H1 (cell line): ENCODE results near the gene TIMP3. TPM values are rescaled to one million over a fixed set of nuclear protein-coding genes. Genes with fewer than 3 reads are reported as not detected.

Experiments used
- CTCF ChIA-PET: fragments of 300-600 bp; sonication (Branson Sonifier 250); formaldehyde crosslinking; loops from one replicate; lab custom pipeline; 2021; ENCODE audit not compliant: partially characterized antibody; lab: Charles Lee
- POLR2A ChIA-PET: fragments of 300-600 bp; sonication (Branson Sonifier 250); formaldehyde crosslinking; loops from one replicate; lab custom pipeline; 2021; ENCODE audit warnings: inconsistent platforms; ENCODE audit not compliant: partially characterized antibody; lab: Charles Lee
- DNase-seq, 2 experiments: peaks; one replicate each; pipeline versions ENCODE4 v3.0.0 to v3.0.0-alpha.2; 2010 to 2022; ENCODE audit warnings: low spot score in 2 of 2, low read depth in 1 of 2, mixed read lengths in 1 of 2
- FAIRE-seq: peaks from 2 replicates; lab custom pipeline; 2011; peaks lifted over from hg19 to GRCh38; lab: Jason Lieb, UNC
- H2AFZ ChIP-seq: 2 replicates; pipeline ENCODE4 v1.8.1; 2012; ENCODE audit warnings: low read length, inconsistent platforms
- H2AK5ac ChIP-seq: 2 replicates; pipeline ENCODE4 v1.6.1; 2013; ENCODE audit warnings: low read depth, low read length
- H2BK120ac ChIP-seq: replicated peaks from 2 replicates; pipeline ENCODE3; 2013; ENCODE audit warnings: low read depth, low read length, inconsistent platforms
- H2BK12ac ChIP-seq: 2 replicates; pipeline ENCODE4 v1.6.1; 2013; ENCODE audit warnings: low read depth, low read length
- H2BK15ac ChIP-seq: 2 replicates; pipeline ENCODE4 v1.6.1; 2013; ENCODE audit warnings: low read length
- H2BK20ac ChIP-seq: 2 replicates; pipeline ENCODE4 v1.6.1; 2013; ENCODE audit warnings: low read length
- H2BK5ac ChIP-seq: 2 replicates; pipeline ENCODE4 v1.6.1; 2013; ENCODE audit warnings: low read depth, low read length
- H3K14ac ChIP-seq: 2 replicates; pipeline ENCODE4 v1.6.1; 2013; ENCODE audit warnings: inconsistent platforms; ENCODE audit not compliant: insufficient read length
- H3K18ac ChIP-seq: 2 replicates; pipeline ENCODE4 v1.6.1; 2013; ENCODE audit warnings: low read length; ENCODE audit errors: extremely low read depth
- H3K23ac ChIP-seq: 2 replicates; pipeline ENCODE4 v1.6.1; 2013; ENCODE audit warnings: inconsistent platforms; ENCODE audit not compliant: insufficient read length
- H3K23me2 ChIP-seq: 2 replicates; pipeline ENCODE4 v1.6.1; 2013; ENCODE audit warnings: low read depth, low read length
- H3K27ac ChIP-seq: 2 replicates; pipeline ENCODE4 v1.6.1; 2011; ENCODE audit warnings: low read depth, low read length, inconsistent platforms
- H3K27me3 ChIP-seq, 4 experiments: replicated peaks in 1 of 4; 1 replicate in 1 of 4; 2 replicates in 3 of 4; pipeline versions ENCODE4 v1.6.1 to v1.8.1; 2011 to 2013; ENCODE audit warnings: low read length in 3 of 4, mild to moderate bottlenecking in 3 of 4, inconsistent platforms in 2 of 4, mixed read lengths in 2 of 4, moderate library complexity in 1 of 4; ENCODE audit not compliant: control insufficient read depth in 3 of 4, insufficient read depth in 3 of 4; ENCODE audit errors: extremely low read depth in 1 of 4
- H3K36me3 ChIP-seq, 4 experiments: 2 replicates each; pipeline versions ENCODE4 v1.6.1 to v1.8.1; 2011 to 2013; ENCODE audit warnings: mild to moderate bottlenecking in 4 of 4, low read length in 3 of 4, moderate library complexity in 2 of 4, control low read depth in 1 of 4, inconsistent platforms in 1 of 4; ENCODE audit not compliant: insufficient read depth in 4 of 4, control insufficient read depth in 2 of 4
- H3K4ac ChIP-seq: replicated peaks from 2 replicates; pipeline ENCODE3; 2013; ENCODE audit warnings: low read length, low read depth, mixed read lengths, inconsistent platforms; ENCODE audit not compliant: insufficient read length
- H3K4me1 ChIP-seq, 4 experiments: replicated peaks in 1 of 4; 1 replicate in 1 of 4; 2 replicates in 3 of 4; pipeline versions ENCODE4 v1.6.1 to v1.8.1; 2011 to 2013; ENCODE audit warnings: low read length in 3 of 4, inconsistent platforms in 2 of 4, mixed read lengths in 1 of 4; ENCODE audit not compliant: insufficient read depth in 4 of 4, control insufficient read depth in 3 of 4
- H3K4me2 ChIP-seq, 2 experiments: 2 replicates each; pipeline versions ENCODE4 v1.6.1 to v1.8.1; 2011 to 2013; ENCODE audit warnings: low read depth in 2 of 2, low read length in 2 of 2, control low read depth in 1 of 2, inconsistent platforms in 1 of 2, mild to moderate bottlenecking in 1 of 2; ENCODE audit not compliant: insufficient read depth in 1 of 2
- H3K4me3 ChIP-seq, 4 experiments: fragments of 200-600, 300-600 bp in 1 of 4; sonication (generic), shearing (Covaris generic), sonication (Bioruptor Twin) in 1 of 4; 2 replicates each; pipeline versions ENCODE4 v1.5.1 to v1.8.1; 2011 to 2016; ENCODE audit warnings: low read length in 4 of 4, low read depth in 3 of 4, control low read depth in 2 of 4, inconsistent platforms in 2 of 4, mild to moderate bottlenecking in 2 of 4, mixed read lengths in 1 of 4, moderate library complexity in 1 of 4; ENCODE audit not compliant: insufficient read depth in 2 of 4; ENCODE audit errors: extremely low read depth in 1 of 4
- H3K56ac ChIP-seq: replicated peaks from 2 replicates; pipeline ENCODE3; 2013; ENCODE audit warnings: low read depth, mild to moderate bottlenecking, mixed read lengths, low read length, inconsistent platforms; ENCODE audit not compliant: insufficient read length
- H3K79me1 ChIP-seq: 2 replicates; pipeline ENCODE4 v1.6.1; 2013; ENCODE audit warnings: low read depth, low read length, control low read depth
- H3K79me2 ChIP-seq, 2 experiments: 2 replicates each; pipeline versions ENCODE4 v1.6.1 to v1.8.1; 2012 to 2013; ENCODE audit warnings: low read length in 2 of 2, mild to moderate bottlenecking in 2 of 2, inconsistent platforms in 1 of 2; ENCODE audit not compliant: insufficient read depth in 2 of 2, control insufficient read depth in 1 of 2
- H3K9ac ChIP-seq, 4 experiments: replicated peaks in 1 of 4; 1 replicate in 1 of 4; 2 replicates in 3 of 4; pipeline versions ENCODE4 v1.6.1 to v1.8.1; 2011 to 2013; ENCODE audit warnings: low read depth in 3 of 4, low read length in 3 of 4, control low read depth in 2 of 4, mild to moderate bottlenecking in 2 of 4, moderate library complexity in 2 of 4, inconsistent platforms in 1 of 4; ENCODE audit errors: extremely low read depth in 1 of 4
- H3K9me3 ChIP-seq, 2 experiments: 2 replicates each; pipeline versions ENCODE4 v1.6.1 to v1.8.1; 2012 to 2013; ENCODE audit warnings: mild to moderate bottlenecking in 2 of 2, moderate library complexity in 2 of 2, control low read depth in 1 of 2, inconsistent platforms in 1 of 2, low read depth in 1 of 2, low read length in 1 of 2, mixed read lengths in 1 of 2; ENCODE audit not compliant: insufficient read depth in 2 of 2
- H4K20me1 ChIP-seq, 2 experiments: replicated peaks in 1 of 2; 2 replicates each; pipeline versions ENCODE3 to v1.8.1; 2011 to 2013; ENCODE audit warnings: inconsistent platforms in 2 of 2, low read length in 2 of 2, mild to moderate bottlenecking in 1 of 2; ENCODE audit not compliant: insufficient read depth in 2 of 2, control insufficient read depth in 1 of 2
- H4K5ac ChIP-seq: 2 replicates; pipeline ENCODE4 v1.6.1; 2013; ENCODE audit warnings: low read length, low read depth, mixed read lengths, inconsistent platforms; ENCODE audit not compliant: insufficient read length
- H4K8ac ChIP-seq: 2 replicates; pipeline ENCODE4 v1.8.0; 2013; ENCODE audit warnings: mild to moderate bottlenecking, moderate library complexity, low read length, inconsistent platforms; ENCODE audit not compliant: insufficient read depth; ENCODE audit errors: extremely low read depth
- H4K91ac ChIP-seq: replicated peaks from 2 replicates; pipeline ENCODE3; 2013; ENCODE audit warnings: low read length, mixed read lengths, inconsistent platforms; ENCODE audit not compliant: insufficient read length
- CBX5 ChIP-seq: fragments of 300-800, 300-1000 bp; sonication (generic); IDR thresholded peaks from 2 replicates; pipeline ENCODE4 v1.7.1; 2016; ENCODE audit warnings: antibody characterized with exemption, low read length, low read depth
- JUN ChIP-seq: IDR thresholded peaks from 2 replicates; pipeline ENCODE4 v1.6.1; 2011; ENCODE audit warnings: low read depth, mild to moderate bottlenecking, improper control_type of control experiment, low read length
- KDM1A ChIP-seq: fragments of 200-600, 300-600 bp; sonication (generic); IDR thresholded peaks from 2 replicates; pipeline ENCODE4 v1.7.1; 2016; ENCODE audit warnings: mild to moderate bottlenecking, low read length, borderline replicate concordance
- KDM4A ChIP-seq: IDR thresholded peaks from one replicate; pipeline ENCODE4 v1.7.1; 2012; ENCODE audit warnings: low read depth, mild to moderate bottlenecking, moderate library complexity, low read length, inconsistent platforms; ENCODE audit not compliant: severe bottlenecking
- MAFK ChIP-seq: IDR thresholded peaks from 2 replicates; pipeline ENCODE4 v1.6.1; 2012; ENCODE audit warnings: low read depth, mild to moderate bottlenecking, improper control_type of control experiment, low read length
- NANOG ChIP-seq: IDR thresholded peaks from 2 replicates; pipeline ENCODE4 v1.6.1; 2011; ENCODE audit warnings: low read length, low read depth, mild to moderate bottlenecking, inconsistent platforms; ENCODE audit not compliant: insufficient read depth, poor library complexity, severe bottlenecking
- SUZ12 ChIP-seq: fragments of 200-600 bp; sonication (generic); IDR thresholded peaks from 2 replicates; pipeline ENCODE4 v1.6.1; 2012; ENCODE audit warnings: mild to moderate bottlenecking, inconsistent platforms, low read length, moderate library complexity, mixed read lengths
- TAF1 ChIP-seq: IDR thresholded peaks from 2 replicates; pipeline ENCODE4 v1.6.1; 2011; ENCODE audit warnings: mild to moderate bottlenecking, low read depth, low read length
- TCF12 ChIP-seq: IDR thresholded peaks from 2 replicates; pipeline ENCODE4 v1.6.1; 2011; ENCODE audit warnings: low read depth, mild to moderate bottlenecking, low read length
- TEAD4 ChIP-seq: IDR thresholded peaks from 2 replicates; pipeline ENCODE4 v1.6.1; 2012; ENCODE audit warnings: low read depth, low read length, inconsistent platforms, mixed read lengths
- USF2 ChIP-seq: IDR thresholded peaks from 2 replicates; pipeline ENCODE4 v1.6.1; 2011; ENCODE audit warnings: low read length, improper control_type of control experiment
- ZNF274 ChIP-seq: IDR thresholded peaks from 2 replicates; pipeline ENCODE4 v1.7.0; 2012; ENCODE audit warnings: low read length, borderline replicate concordance; ENCODE audit errors: extremely low read depth
- WGBS, 2 experiments: shearing (Covaris generic) in 1 of 2; methylation state at CpG; one replicate each; pipeline versions ENCODE4 v1.1.6 to v1.1.7; 2013 to 2015; ENCODE audit warnings: low lambda C conversion rate in 2 of 2, mixed read lengths in 2 of 2, inconsistent platforms in 1 of 2, low coverage in 1 of 2, missing lambda C conversion rate in 1 of 2; ENCODE audit not compliant: insufficient replicate concordance in 2 of 2, insufficient coverage in 1 of 2, insufficient read length in 1 of 2; ENCODE audit errors: extremely low coverage in 1 of 2, missing lambda C conversion rate in 1 of 2; 5-methylcytosine and 5-hydroxymethylcytosine counted together
- polyA plus RNA-seq, 7 experiments: library from polyadenylated mRNA; depleted of rRNA in 3 of 7; stranded (reverse) in 5 of 7; unstranded in 2 of 7; fragments of >200 nt in 5 of 7; fragments of 200-250 nt in 2 of 7; gene quantifications; 1 replicate in 5 of 7; 2 replicates in 1 of 7; 4 replicates in 1 of 7; pipeline versions ENCODE4 v1.2.1 to v1.2.3, GENCODE V29; 2011 to 2013; ENCODE audit warnings: missing spikeins in 2 of 7, mixed read lengths in 2 of 7
- total RNA-seq: library from RNA; stranded (reverse); fragmentation: NEBNext Ultra II Directional; extraction: Animal tissue kit (Norgen Biotek cat#: 25700); gene quantifications from 2 replicates; pipeline ENCODE4 v1.2.1, GENCODE V29; 2021

TIMP3 gene
- total and polyA plus RNA-seq, 2 of the 8 experiments (the other 6 are each of a cell fraction or from before 2014, with no cell fraction given): 1.3 to 4.7 TPM

GRCh38 chr22:32877196-32877595, 75.7 kb downstream of the TIMP3 start:
- H2AK5ac ChIP-seq: no peak overlapping the region
- no peaks in the 10 kb centered on the region for H3K23me2 ChIP-seq
- no peak overlapping the region for H3K4me2 ChIP-seq
- H3K9me3 ChIP-seq: no peaks in the 10 kb centered on the region
- H4K5ac ChIP-seq: no peak overlapping the region
- H3K4ac ChIP-seq: no peak overlapping the region
- H3K14ac ChIP-seq: no peak overlapping the region
- FAIRE-seq (no peak), DNase-seq (no peak)
- no peaks in the 10 kb centered on the region for H3K36me3 ChIP-seq
- no peaks in the 10 kb centered on the region for H3K27me3 ChIP-seq
- peaks cover 0 to 2% of the 10 kb centered on the region in 2 experiments for H4K20me1 ChIP-seq
- H4K91ac ChIP-seq: no peak overlapping the region
- H3K27ac ChIP-seq: no peak overlapping the region
- H3K79me1 ChIP-seq: no peaks in the 10 kb centered on the region
- no peak for TF ChIP-seq TCF12
- TF ChIP-seq TEAD4: no peak
- no peak for TF ChIP-seq USF2
- TF ChIP-seq SUZ12: no peak
- no peak for TF ChIP-seq NANOG
- TF ChIP-seq TAF1: no peak
- TF ChIP-seq ZNF274: no peak
- no peak for TF ChIP-seq JUN
- TF ChIP-seq KDM4A: no peak
- no peak for TF ChIP-seq KDM1A
- no peak for TF ChIP-seq CBX5
- TF ChIP-seq MAFK: no peak
- H3K79me2 ChIP-seq: no peaks in the 10 kb centered on the region
- WGBS, 2 experiments: 88% methylated on average over 3 of the region's 3 CpGs; no CpG with 5 or more reads in 1 of the 2 experiments
- CTCF ChIA-PET: no interaction called here
- no peak overlapping the region for H3K9ac ChIP-seq
- H4K8ac ChIP-seq: no peak overlapping the region
- no peak overlapping the region for H2BK15ac ChIP-seq
- no peak overlapping the region for H2BK5ac ChIP-seq
- H3K56ac ChIP-seq: no peak overlapping the region
- no peaks in the 10 kb centered on the region for H3K4me1 ChIP-seq
- H3K23ac ChIP-seq: no peak overlapping the region
- no peak overlapping the region for H2AFZ ChIP-seq
- POLR2A ChIA-PET: no interaction called here
- no peak overlapping the region for H3K4me3 ChIP-seq
- H2BK20ac ChIP-seq: no peak overlapping the region
- H3K18ac ChIP-seq: no peak overlapping the region
- H2BK120ac ChIP-seq: no peak overlapping the region
- no peak overlapping the region for H2BK12ac ChIP-seq
